Activated CD8-positive, alpha-beta memory T cell treated with anti-CD3 and anti-CD28 coated beads for 4 hours (primary cell): ENCODE results near the gene OGFOD3.

Experiments used
- DNase-seq, 2 donors: peaks; one replicate each; pipeline ENCODE4 v3.0.0-alpha.2; 2020; ENCODE audit warnings: low read depth in 2 of 2

The OGFOD3 gene

GRCh38 chr17:82405051-82405450, 13.3 kb downstream of the OGFOD3 start:
- no peak for DNase-seq

GRCh38 chr17:82403662-82404660, 14.4 kb downstream of the OGFOD3 start:
- DNase-seq: no peak

GRCh38 chr17:82402865-82403264, 15.5 kb downstream of the OGFOD3 start:
- no peak for DNase-seq

GRCh38 chr17:82400830-82401229, 17.6 kb downstream of the OGFOD3 start:
- peak in 1 of 2 donors; percentile 8 for DNase-seq

- DNase-seq: no peak
These were observed 18.2 kb downstream of the OGFOD3 start for GRCh38 chr17:82400206-82400605.

GRCh38 chr17:82399601-82400101, 18.7 kb downstream of the OGFOD3 start:
- DNase-seq: no peak

- no peak for DNase-seq
These were observed 19.3 kb downstream of the OGFOD3 start for GRCh38 chr17:82399041-82399441.

- DNase-seq: no peak
These were observed 20.7 kb downstream of the OGFOD3 start for GRCh38 chr17:82397449-82398335.

GRCh38 chr17:82396601-82397435, 21.6 kb downstream of the OGFOD3 start:
- no peak for DNase-seq

- no peak for DNase-seq
These were observed 24.1 kb downstream of the OGFOD3 start for GRCh38 chr17:82394278-82394677.

- DNase-seq: no peak
These were observed 25.4 kb downstream of the OGFOD3 start for GRCh38 chr17:82392941-82393340.

- no peak for DNase-seq
These were observed 26.0 kb downstream of the OGFOD3 start for GRCh38 chr17:82392209-82392920.

GRCh38 chr17:82391496-82392066, 26.8 kb downstream of the OGFOD3 start:
- no peak for DNase-seq

GRCh38 chr17:82390860-82391435, 27.4 kb downstream of the OGFOD3 start:
- no peak for DNase-seq

- DNase-seq: no peak
These were observed 28.1 kb downstream of the OGFOD3 start for GRCh38 chr17:82390015-82390859.

- no peak for DNase-seq
These were observed 29.0 kb downstream of the OGFOD3 start for GRCh38 chr17:82389379-82389778.

GRCh38 chr17:82388922-82389283, 29.5 kb downstream of the OGFOD3 start:
- no peak for DNase-seq

GRCh38 chr17:82388223-82388921, 30.0 kb downstream of the OGFOD3 start:
- no peak for DNase-seq
